GM12864 (cell line): ENCODE measurements around the gene GABRD.

Experiments used
- DNase-seq: peaks from one replicate; pipeline ENCODE4 v3.0.0-alpha.2; 2011; ENCODE audit warnings: low read depth
- H3K4me3 ChIP-seq: 2 replicates; pipeline ENCODE4 v1.5.1; 2011; ENCODE audit warnings: mild to moderate bottlenecking, low read depth, low read length, control low read depth
- TF ChIP-seq, protein P1 (sequence below): IDR thresholded peaks from 2 replicates; pipeline ENCODE4 v1.5.1; 2011; ENCODE audit warnings: low read depth, mild to moderate bottlenecking, moderate library complexity, low read length, control low read depth, inconsistent platforms; ENCODE audit errors: missing control alignments

GABRD gene

DNA sequence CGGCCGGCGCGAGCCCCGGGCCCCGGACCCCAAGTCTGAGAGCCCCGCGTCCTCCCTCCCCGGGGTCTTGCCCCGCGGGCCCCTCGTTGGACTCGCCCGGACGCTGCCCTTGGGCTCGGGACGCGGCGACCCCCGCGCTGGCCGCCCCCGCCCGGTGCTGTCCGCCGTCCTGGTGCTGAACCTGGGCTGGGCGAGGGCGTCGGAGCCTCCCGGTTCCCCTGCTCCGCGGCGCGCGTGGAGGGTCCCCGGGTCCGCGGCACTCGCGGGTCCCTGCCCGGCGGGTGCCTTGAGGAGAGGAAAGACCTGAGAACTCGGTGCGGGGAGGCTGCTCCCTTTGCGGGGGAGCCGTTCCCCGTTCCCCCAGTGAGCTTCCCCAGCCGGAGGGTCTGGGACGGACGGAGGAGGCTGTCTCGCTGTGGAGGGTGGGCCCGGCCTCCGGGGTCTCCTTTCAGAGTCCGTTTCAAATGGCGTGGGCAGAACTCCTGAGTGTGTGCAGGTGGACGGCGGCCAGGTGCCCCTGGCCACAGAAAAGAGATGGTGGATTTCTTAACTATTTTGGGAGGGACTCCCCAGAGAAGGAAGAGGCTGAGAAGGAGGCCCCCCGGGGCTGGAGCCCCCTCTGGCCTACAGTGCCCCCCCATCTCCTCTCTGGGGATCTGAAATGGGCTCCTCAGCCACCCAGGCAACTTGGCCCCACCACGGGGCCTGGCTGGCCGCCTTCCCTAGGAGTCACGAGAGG lies 595 bp downstream of the GABRD start:
- DNase-seq: no peak

DNA sequence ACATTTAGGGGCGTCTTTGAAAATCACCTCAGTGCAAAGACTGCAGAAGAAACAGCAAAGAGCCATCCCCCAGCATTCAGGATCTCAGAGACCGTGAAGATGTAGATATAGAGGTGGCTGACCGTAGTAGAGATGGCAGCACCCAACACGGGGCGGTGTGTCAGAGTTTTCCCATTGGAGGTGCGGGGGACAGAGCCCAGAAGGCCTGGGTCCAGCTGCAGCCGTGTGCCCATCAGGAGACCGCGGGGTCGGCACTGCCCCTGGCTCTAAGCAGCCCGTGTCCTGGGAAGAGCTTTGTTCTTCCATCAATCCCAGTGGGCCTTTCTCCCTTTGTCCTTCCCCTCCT lies 1.1 kb downstream of the GABRD start:
- no peak for DNase-seq
- no peak overlapping the region for H3K4me3 ChIP-seq
- TF ChIP-seq, protein P1, sequence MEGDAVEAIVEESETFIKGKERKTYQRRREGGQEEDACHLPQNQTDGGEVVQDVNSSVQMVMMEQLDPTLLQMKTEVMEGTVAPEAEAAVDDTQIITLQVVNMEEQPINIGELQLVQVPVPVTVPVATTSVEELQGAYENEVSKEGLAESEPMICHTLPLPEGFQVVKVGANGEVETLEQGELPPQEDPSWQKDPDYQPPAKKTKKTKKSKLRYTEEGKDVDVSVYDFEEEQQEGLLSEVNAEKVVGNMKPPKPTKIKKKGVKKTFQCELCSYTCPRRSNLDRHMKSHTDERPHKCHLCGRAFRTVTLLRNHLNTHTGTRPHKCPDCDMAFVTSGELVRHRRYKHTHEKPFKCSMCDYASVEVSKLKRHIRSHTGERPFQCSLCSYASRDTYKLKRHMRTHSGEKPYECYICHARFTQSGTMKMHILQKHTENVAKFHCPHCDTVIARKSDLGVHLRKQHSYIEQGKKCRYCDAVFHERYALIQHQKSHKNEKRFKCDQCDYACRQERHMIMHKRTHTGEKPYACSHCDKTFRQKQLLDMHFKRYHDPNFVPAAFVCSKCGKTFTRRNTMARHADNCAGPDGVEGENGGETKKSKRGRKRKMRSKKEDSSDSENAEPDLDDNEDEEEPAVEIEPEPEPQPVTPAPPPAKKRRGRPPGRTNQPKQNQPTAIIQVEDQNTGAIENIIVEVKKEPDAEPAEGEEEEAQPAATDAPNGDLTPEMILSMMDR: no peak

More for the DNA sequence above, 595 bp downstream of the GABRD start:
- TF ChIP-seq, protein P1: no peak
- H3K4me3 ChIP-seq: no peak overlapping the region

DNA sequence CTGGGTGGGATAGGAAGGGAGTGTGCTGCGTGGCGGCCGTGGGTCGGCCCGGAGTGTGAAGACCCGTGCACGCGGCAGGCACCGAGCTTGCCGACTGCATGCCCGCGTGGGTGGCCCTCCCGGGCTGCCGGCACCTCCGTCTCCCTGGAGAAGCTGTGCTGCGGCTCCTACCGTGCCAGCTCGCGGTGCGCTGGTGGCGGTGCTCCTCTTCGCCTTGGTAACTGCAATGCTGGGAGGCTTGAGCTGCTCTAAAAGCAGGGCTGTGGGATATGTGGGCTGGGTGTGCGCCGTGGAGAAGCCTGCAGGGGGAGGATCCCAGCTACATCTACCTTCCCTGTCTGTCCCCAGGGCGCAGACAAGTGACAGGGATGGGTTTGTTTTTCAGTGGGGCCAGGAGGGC lies 2.4 kb downstream of the GABRD start:
- DNase-seq: no peak
- TF ChIP-seq, protein P1: no peak
- H3K4me3 ChIP-seq: no peak overlapping the region

DNA sequence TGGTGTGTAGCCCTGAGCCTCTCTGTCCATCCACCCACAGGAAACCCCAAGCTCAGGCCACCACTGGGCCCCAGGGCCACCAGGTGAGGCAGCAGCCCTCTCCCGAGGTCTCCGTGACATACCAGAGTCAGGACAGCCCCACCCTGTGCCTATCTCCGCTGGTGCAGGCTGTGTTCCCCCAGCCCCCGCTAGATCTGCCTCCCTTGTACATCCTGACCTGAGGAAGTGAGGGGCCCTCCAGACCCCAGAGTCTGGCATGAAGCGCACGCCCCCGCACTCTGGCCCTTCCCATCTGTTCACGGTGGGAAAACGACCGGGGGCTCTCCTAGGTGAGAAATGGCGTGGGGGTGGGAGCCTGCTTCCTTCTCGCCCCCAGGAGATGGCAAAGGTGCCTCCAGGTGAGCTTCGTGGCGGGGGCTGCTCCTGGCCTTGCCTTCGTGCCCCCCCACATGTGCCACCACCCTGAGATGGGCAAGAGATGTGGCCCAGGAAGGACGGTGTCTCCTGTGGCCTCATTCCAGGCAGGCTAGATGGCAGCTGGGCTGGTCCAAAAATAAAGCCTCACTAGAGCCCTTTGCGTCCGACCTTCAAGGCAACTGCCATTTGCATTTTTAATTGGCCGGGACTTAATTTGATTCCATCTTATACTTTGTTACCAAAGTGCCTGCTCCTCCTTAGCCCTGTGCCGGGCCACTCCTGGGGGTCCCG lies 3.1 kb downstream of the GABRD start:
- TF ChIP-seq, protein P1: no peak
- no peak for DNase-seq
- no peak overlapping the region for H3K4me3 ChIP-seq

DNA sequence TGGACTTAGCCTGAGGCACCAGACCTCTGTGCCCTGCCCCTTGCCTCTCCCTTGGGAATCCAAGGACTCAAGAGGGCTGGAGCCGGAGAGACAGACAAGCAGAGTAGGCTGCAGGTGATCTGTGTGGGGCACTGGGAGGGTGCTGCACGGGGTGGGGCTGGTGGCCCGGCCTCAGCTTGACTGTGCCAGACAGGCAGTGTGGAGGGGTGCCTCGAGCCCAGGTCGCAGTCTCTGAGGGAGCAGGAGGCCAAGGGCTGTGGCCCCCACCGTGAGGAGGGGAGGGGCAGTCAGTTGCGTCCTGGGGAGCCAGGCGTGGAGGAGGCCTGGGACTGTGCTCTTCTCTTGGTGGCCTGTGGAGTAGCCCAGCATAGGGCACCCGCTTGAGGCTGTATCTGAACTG lies 4.0 kb downstream of the GABRD start:
- H3K4me3 ChIP-seq: no peak overlapping the region
- no peak for DNase-seq
- TF ChIP-seq, protein P1: no peak

DNA sequence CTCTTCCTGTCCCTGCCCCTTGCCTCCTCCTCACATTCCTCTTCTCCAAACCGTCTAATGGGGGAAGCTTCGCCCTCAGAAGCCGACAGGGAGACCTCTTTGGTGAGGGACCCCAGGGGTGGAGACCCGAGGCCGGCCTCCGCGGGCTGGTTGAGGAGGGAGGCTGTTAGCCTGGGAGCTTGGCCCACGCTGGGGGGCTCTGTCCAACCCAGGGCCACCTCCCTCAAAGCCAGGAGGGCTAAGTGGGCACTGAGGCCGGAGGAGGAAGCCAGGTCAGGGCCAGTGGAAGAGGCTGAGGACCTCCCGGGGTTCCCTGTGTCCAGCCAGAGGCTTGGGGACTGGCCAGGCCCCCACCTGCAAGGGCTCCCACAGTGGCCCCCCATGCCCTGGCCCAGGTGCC lies 5.3 kb downstream of the GABRD start:
- TF ChIP-seq, protein P1: no peak
- no peak overlapping the region for H3K4me3 ChIP-seq
- DNase-seq: no peak
